Thyroid gland (tissue), 4 donors: ENCODE data around the gene CLEC2A. TPM values are rescaled to one million over a fixed set of nuclear protein-coding genes. Genes with fewer than 3 reads are reported as not detected.
A peak's percentile ranks its signal among the peaks of the same experiment; 100 is the strongest.

Source experiments
- DNase-seq, 2 donors: peaks; one replicate each; pipeline ENCODE4 v3.0.0-alpha.2; 2019
- H3K27ac ChIP-seq, 3 donors: fragments of 200-600 bp; sonication (generic); 1 replicate in 2 of 3; 2 replicates in 1 of 3; pipeline ENCODE4 v1.5.1; 2016 to 2019; ENCODE audit warnings: mild to moderate bottlenecking in 1 of 3, moderate library complexity in 1 of 3
- H3K27me3 ChIP-seq: fragments of 200-600 bp; sonication (generic); one replicate; pipeline ENCODE4 v1.5.1; 2019
- H3K36me3 ChIP-seq, 2 donors: fragments of 200-600 bp; sonication (generic); one replicate each; pipeline ENCODE4 v1.5.1; 2016 to 2019
- H3K4me1 ChIP-seq, 2 donors: fragments of 200-600 bp; sonication (generic); one replicate each; pipeline ENCODE4 v1.5.1; 2017 to 2019
- H3K4me3 ChIP-seq, 3 donors: fragments of 200-600 bp; sonication (generic); replicated peaks in 1 of 3; 1 replicate in 2 of 3; 2 replicates in 1 of 3; pipeline ENCODE4 v1.5.1; 2016; ENCODE audit warnings: mild to moderate bottlenecking in 1 of 3
- H3K9me3 ChIP-seq: fragments of 200-600 bp; sonication (generic); one replicate; pipeline ENCODE4 v1.5.1; 2017
- POLR2A ChIP-seq, 2 donors: fragments of 450-650 bp; IDR thresholded peaks; one replicate each; pipeline ENCODE4 v1.6.1; 2017; ENCODE audit warnings: antibody characterized with exemption in 2 of 2, mild to moderate bottlenecking in 2 of 2, moderate library complexity in 1 of 2
- WGBS, 2 donors: methylation state at CpG; one replicate each; pipeline ENCODE4 v1.1.5; 2017; 5-methylcytosine and 5-hydroxymethylcytosine counted together
- intact Hi-C: fragments of 100-400 bp; cut with DNase I; formaldehyde crosslinking; loops from one replicate; pipeline ENCODE4 v1.15.1; 2023
- total RNA-seq, 4 donors: library from RNA; depleted of rRNA; stranded (reverse); fragments of >200 nt; gene quantifications; one replicate each; pipeline ENCODE4 v1.2.3, GENCODE V29; 2016
- TF ChIP-seq, protein P1 (sequence below), 6 experiments: fragments of 200-600 bp in 3 of 6; fragments of 450-650 bp in 3 of 6; sonication (generic) in 3 of 6; IDR thresholded peaks; one replicate each; pipeline ENCODE4 v1.5.1; 2016 to 2019; ENCODE audit warnings: antibody characterized with exemption in 6 of 6, mild to moderate bottlenecking in 2 of 6, inconsistent platforms in 1 of 6, moderate library complexity in 1 of 6

CLEC2A gene
- total RNA-seq, 4 donors from 2014 or later, result not detected

DNA sequence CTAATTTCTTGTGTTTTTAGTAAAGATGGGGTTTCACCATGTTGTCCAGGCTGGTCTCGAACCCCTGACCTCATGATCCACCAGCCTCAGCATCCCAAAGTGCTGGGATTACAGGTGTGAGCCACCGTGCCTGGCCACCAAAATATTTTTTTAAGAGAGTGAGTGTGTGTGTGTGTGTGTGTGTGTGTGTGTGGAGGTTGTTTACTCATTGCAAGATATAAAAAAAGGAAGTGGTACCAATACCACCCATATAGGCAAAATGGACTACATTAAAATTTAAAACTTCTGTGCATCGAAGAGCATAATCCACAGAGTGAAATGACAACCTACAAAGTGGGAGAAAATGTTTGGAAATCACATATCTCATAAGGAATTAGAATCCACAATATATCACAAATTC lies 15.5 kb upstream of the CLEC2A start:
- H3K9me3 ChIP-seq, result no peaks in the 10 kb centered on the region
- no peak for TF ChIP-seq POLR2A (IDR thresholded peaks at IDR 0.05)
- TF ChIP-seq, protein P1, sequence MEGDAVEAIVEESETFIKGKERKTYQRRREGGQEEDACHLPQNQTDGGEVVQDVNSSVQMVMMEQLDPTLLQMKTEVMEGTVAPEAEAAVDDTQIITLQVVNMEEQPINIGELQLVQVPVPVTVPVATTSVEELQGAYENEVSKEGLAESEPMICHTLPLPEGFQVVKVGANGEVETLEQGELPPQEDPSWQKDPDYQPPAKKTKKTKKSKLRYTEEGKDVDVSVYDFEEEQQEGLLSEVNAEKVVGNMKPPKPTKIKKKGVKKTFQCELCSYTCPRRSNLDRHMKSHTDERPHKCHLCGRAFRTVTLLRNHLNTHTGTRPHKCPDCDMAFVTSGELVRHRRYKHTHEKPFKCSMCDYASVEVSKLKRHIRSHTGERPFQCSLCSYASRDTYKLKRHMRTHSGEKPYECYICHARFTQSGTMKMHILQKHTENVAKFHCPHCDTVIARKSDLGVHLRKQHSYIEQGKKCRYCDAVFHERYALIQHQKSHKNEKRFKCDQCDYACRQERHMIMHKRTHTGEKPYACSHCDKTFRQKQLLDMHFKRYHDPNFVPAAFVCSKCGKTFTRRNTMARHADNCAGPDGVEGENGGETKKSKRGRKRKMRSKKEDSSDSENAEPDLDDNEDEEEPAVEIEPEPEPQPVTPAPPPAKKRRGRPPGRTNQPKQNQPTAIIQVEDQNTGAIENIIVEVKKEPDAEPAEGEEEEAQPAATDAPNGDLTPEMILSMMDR (IDR thresholded peaks at IDR 0.05), result no peak
- WGBS, 2 donors, result 84 to 86% methylated on average over 3 of the region's 3 CpGs
- no peak overlapping the region for H3K4me3 ChIP-seq
- no peak overlapping the region for H3K27ac ChIP-seq
- intact Hi-C loops, result no loop called here
- H3K4me1 ChIP-seq, result no peaks in the 10 kb centered on the region
- no peaks in the 10 kb centered on the region for H3K27me3 ChIP-seq
- DNase-seq, result no peak
- no peaks in the 10 kb centered on the region for H3K36me3 ChIP-seq

- no peaks in the 10 kb centered on the region for H3K36me3 ChIP-seq
- TF ChIP-seq, protein P1 (IDR thresholded peaks at IDR 0.05), result no peak
- no peak for TF ChIP-seq POLR2A (IDR thresholded peaks at IDR 0.05)
Measured at GRCh38 chr12:9944391-9944790, 12.2 kb upstream of the CLEC2A start.

DNA sequence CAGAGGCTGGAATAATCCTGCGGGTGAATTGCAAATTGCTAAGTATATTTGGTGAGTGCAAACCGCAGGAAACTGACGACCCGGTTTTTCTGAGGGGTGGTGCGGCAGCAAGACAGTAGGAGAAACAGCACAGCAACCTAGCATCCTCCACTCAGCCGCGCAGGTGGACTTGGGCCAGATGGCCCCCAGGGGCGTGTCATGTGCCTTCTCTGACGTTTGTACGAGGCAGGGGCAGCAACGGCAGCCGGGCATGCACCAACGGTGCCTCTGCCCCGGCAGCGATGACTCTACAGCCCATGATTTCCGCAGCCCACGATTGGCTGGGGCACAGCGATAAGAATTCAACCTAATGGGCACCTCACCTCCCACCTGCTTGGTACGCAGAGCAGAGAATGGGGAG lies 11.1 kb upstream of the CLEC2A start:
- Histone ChIP-seq H3K27me3 (no peaks in the 10 kb centered on the region), H3K9me3 (no peaks in the 10 kb centered on the region), H3K4me3 (no peak overlapping the region), H3K4me1 (no peaks in the 10 kb centered on the region), H3K36me3 (no peaks in the 10 kb centered on the region), H3K27ac (no peak overlapping the region)
- DNase-seq, result no peak
- WGBS, 2 donors, result 49 to 56% methylated on average over 19 of the region's 19 CpGs
- TF ChIP-seq, protein P1 (IDR thresholded peaks at IDR 0.05), result no peak
- peak in 1 of 2 donors; percentile 6 for TF ChIP-seq POLR2A (IDR thresholded peaks at IDR 0.05)
- intact Hi-C loops, result no loop called here

More at GRCh38 chr12:9944391-9944790, 12.2 kb upstream of the CLEC2A start:
- Histone ChIP-seq H3K4me1 (no peaks in the 10 kb centered on the region), H3K27me3 (no peaks in the 10 kb centered on the region), H3K4me3 (no peak overlapping the region), H3K27ac (no peak overlapping the region), H3K9me3 (no peaks in the 10 kb centered on the region)
- WGBS, 2 donors, result 69 to 79% methylated on average over 2 of the region's 2 CpGs
- intact Hi-C loops, result no loop called here
- no peak for DNase-seq

GRCh38 chr12:9941838-9942237 lies 9.7 kb upstream of the CLEC2A start:
- no peak for TF ChIP-seq POLR2A (IDR thresholded peaks at IDR 0.05)
- TF ChIP-seq, protein P1 (IDR thresholded peaks at IDR 0.05), result no peak
- no peaks in the 10 kb centered on the region for H3K9me3 ChIP-seq
- H3K27me3 ChIP-seq, result no peaks in the 10 kb centered on the region
- no peaks in the 10 kb centered on the region for H3K36me3 ChIP-seq
- 91 to 98% methylated on average over 1 of the region's 1 CpG for WGBS, 2 donors
- no peaks in the 10 kb centered on the region for H3K4me1 ChIP-seq
- H3K4me3 ChIP-seq, result no peak overlapping the region
- no peak for DNase-seq
- intact Hi-C loops, result no loop called here
- no peak overlapping the region for H3K27ac ChIP-seq

DNA sequence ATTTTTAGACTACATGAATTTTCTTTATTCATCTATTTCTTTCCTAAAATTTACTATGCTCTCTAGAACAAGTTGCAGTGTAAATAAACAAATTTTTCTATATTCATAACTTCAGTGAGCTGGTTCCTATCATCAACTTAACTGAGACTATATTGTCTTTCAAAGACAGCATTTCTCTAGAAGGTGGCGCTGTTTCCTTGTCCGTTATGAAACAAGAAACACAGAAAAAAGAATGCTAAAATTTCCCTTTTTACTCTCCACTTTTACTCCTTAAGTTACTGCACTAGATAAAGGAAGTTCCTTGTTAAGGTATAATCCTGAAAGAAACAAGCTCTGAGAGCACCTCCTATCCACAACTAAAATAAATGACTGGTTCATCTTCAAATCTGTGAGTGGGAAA lies 8.2 kb upstream of the CLEC2A start:
- 36 to 38% methylated on average over 2 of the region's 2 CpGs for WGBS, 2 donors
- Histone ChIP-seq H3K27me3 (no peaks in the 10 kb centered on the region), H3K9me3 (no peaks in the 10 kb centered on the region), H3K36me3 (no peaks in the 10 kb centered on the region), H3K4me1 (no peaks in the 10 kb centered on the region), H3K4me3 (no peak overlapping the region), H3K27ac (no peak overlapping the region)
- intact Hi-C loops, result no loop called here
- no peak for DNase-seq
- TF ChIP-seq POLR2A (IDR thresholded peaks at IDR 0.05), result no peak
- TF ChIP-seq, protein P1 (IDR thresholded peaks at IDR 0.05), result peak in 1 of 6 experiments; percentile 7
